GM12872 (cell line): ENCODE results near the gene DIP2C.

ENCODE experiments used
- CTCF ChIP-seq: IDR thresholded peaks from 3 replicates; pipeline ENCODE4 v1.5.1; 2011; ENCODE audit warnings: low read depth, mild to moderate bottlenecking, low read length, moderate library complexity; ENCODE audit not compliant: insufficient read depth

Gene DIP2C

GRCh38 chr10:612696-613095 lies 76.8 kb downstream of the DIP2C start:
- no peak for TF ChIP-seq CTCF

GRCh38 chr10:609868-610545 lies 79.5 kb downstream of the DIP2C start:
- no peak for TF ChIP-seq CTCF

- no peak for TF ChIP-seq CTCF
Observed at GRCh38 chr10:609262-609658, 80.2 kb downstream of the DIP2C start.

- TF ChIP-seq CTCF: no peak
Observed at GRCh38 chr10:608331-609261, 80.9 kb downstream of the DIP2C start.

- no peak for TF ChIP-seq CTCF
Observed at GRCh38 chr10:607545-608185, 81.8 kb downstream of the DIP2C start.

- no peak for TF ChIP-seq CTCF
Observed at GRCh38 chr10:606762-607544, 82.5 kb downstream of the DIP2C start.
